Hematopoietic multipotent progenitor cell treated with erythropoietin and hydrocortisone succinate and interleukin-3 and kit ligand, for 8 days (in vitro differentiated cells): Measurements from ENCODE around the gene ALK.
"Not testable (repeated sequence)": the region's sequence is repeated elsewhere in the genome, so short reads cannot be mapped to it uniquely, and the experiment has no call there.

ENCODE experiments used
- DNase-seq: peaks from one replicate; pipeline ENCODE4 v3.0.0-alpha.2; 2015

Gene ALK

DNA sequence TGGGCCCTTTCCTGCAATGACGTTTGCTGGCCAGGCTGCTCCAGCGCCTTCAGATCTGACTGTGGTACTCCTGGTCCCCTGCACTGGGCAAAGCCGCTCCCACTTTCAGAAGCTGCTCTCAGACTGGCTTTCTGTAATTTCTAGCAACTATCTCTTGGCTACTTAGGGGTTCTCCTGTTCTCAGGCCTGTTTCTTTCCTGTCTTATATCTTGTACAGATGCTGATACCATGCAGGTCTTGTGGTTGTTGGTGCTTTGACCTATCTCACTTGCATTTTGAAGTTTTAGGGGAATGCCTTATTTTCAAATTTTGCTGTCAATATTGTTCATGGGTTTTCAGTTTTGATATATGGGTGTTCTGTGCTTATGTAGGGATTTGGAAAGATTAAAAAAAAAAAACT lies 660.4 kb downstream of the ALK start:
- DNase-seq, result no peak

- no peak for DNase-seq
Observed at GRCh38 chr2:29260142-29260772, 661.1 kb downstream of the ALK start.

DNA sequence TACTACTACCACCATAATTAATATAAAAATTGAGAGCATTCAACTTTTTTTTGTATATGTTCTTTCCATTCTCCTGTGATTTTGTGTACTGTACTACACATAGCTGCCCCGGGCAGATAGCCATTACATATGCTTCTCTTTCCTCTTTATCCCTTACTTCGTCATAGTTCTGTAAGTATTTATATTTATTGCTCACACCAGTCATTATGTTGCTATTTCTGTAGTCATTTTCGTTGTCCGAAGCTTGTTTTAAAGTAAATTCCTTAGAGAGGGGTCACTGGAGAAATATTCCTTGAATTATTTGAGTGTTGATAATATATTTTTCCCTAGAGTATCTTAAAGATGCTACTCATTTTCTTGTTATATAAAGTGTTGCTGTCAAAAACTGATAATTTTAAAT lies 662.2 kb downstream of the ALK start:
- no peak for DNase-seq

DNA sequence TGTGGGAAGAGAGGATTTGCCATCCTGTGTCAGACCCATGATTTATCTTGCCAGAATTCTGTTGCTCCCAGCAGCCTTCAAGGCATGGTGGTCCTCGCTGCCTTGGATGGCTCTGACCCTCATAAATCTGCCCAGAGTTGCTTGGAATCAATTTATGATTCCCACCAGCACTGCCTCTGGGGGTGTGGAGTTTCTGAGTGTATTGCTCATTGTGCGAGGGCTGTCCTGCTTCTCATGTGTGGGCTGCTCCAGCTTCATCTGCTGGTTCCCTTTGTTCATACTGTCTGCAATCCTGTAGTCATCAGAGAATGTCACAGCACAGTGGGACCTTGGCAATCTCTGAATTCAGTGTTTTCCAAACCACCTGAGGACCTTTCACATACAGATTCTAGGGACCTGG lies 666.4 kb downstream of the ALK start:
- DNase-seq, result no peak

DNA sequence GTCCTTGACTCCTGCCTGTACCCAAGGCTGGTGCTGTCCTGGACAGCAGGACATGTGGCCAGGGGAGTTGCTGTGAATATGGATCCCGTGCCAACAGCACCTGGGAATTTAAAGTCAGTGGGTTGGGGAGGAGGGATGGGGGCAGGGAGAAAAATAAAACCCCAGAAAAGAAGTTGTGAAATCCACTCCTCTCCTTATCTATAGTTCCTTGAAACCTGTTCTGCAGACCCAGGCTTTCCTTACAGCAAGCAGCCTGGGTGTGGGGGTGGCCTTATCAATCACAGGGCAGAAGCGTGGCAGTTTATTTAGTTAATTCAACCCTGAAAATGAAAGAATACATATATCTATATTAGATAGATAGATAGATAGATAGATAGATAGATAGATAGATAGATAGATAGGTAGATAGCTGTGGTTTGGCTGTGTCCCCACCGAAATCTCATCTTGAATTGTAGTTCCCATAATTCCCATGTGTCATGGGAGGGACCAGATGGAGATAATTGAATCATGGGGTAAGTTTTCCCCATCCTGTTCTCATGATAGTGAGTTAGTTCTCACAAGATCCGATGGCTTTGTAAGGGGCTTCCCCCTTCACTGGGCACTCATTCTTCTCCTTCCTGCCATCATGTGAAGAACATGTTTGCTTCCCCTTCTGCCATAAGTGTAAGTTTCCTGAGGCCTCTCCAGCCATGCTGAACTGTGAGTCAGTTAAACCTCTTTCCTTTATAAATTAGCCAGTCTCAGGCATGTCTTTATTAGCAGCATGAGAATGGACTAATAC lies 667.7 kb downstream of the ALK start:
- not testable (repeated sequence) for DNase-seq

DNA sequence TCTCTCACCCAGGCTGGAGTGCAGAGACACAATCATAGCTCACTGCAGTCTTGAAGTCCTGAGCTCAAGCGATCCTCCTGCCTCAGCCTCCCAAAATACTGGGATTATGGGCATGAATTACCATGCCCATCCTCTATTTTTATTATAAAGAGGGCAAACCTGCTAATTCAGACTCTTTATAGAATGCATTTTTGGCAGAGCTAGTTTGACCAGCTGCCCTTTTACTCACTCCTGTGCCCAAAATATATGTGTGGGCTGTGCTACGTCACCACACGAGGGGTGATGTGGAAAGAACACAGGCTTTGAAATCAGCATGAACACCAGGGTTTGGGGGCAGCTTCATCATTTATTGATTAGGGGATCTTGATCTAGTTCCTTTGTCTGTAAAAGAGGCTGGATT lies 668.4 kb downstream of the ALK start:
- DNase-seq, result no peak

- no peak for DNase-seq
Observed at GRCh38 chr2:29251406-29251805, 670.0 kb downstream of the ALK start.

DNA sequence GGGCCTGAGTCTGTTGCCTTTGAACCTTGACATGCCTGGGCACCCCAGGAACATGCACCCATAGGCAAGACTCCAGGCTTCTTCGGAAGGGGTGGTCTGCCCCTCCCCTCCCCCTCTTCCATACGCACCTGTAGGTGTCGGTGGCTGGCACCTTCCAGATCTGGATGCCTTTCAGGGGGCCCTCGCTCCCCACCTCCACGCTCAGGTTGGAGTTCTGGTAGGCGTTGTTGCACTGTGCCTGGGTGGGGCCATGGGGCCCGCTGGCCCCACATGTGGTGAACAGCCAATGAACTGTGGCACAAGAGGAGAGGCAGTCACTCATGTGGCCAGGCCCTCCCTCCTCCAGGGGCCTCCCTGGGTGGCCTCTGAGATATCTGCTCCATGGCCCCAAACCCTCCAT lies 670.4 kb downstream of the ALK start:
- DNase-seq, result no peak

GRCh38 chr2:29249666-29250253 lies 671.6 kb downstream of the ALK start:
- no peak for DNase-seq

- no peak for DNase-seq
Observed at GRCh38 chr2:29247336-29247914, 674.0 kb downstream of the ALK start.

GRCh38 chr2:29246383-29247300 lies 674.7 kb downstream of the ALK start:
- no peak for DNase-seq

DNA sequence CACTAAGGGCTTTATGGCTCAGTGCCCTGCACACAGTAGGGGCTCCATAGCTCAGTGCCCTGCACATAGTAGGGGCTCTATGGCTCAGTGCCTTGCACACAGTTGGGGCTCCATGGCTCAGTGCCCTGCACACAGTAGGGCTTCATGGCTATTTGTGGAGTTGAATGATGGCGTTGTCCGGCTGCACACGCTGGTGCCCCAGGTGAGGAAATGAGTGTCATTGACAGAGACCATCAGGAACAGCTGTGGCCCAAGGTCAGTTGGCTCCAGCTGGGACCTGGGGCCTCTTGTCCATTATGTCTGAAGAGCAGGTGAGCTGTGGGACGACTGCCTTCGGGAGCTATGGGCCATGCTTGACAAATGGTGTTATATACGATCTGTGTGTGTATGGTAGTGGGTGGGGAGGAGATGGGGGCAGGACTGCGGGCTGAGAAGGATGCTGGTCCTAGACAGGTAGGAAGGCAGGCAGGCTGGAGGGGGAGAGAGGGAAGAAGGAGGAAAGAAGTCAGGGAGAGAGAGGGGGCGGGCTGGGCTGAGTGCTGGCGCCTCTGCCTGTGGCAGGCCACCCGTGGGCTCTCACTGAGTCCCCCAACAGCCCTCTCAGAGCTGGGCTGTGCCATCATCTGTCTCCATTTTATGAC lies 675.5 kb downstream of the ALK start:
- DNase-seq, result no peak

GRCh38 chr2:29245035-29245741 lies 676.2 kb downstream of the ALK start:
- DNase-seq, result not testable (repeated sequence)

DNA sequence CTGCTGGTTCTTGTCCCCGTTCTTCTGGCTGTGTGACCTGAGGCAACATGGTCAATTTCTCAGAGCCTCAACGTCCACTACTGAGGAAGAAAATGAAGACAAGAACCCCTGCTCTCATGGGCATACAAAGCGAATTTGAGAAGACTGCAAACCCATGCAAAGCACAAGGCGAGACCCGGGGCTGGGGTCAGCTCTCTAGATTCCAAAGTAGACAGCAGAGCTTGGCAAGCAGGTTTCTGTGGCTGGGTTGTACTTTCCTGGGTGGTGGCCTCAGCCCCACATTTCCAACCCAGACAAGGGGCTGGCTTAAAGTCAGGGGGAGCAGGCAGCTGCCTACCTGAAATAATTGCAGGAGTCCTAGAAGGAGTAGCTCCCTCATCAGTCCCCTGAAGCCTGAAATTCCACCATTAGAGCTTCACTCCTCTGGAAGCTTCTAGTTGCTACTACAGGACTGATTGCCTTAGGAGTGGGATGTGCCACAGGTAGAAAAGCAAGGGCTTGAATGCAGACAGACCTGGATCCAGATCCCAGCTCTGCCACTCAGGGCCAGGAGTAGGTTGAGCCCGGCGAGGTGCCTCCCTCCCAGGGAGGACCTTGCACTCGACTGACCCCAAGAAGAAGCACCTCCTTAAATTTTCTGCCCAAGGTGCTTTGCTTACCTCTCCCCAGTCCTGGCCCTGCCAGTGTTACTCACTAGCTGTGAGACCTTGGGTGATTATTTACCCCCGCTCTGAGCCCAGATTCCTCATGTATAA lies 678.6 kb downstream of the ALK start:
- no peak for DNase-seq

GRCh38 chr2:29241955-29242565 lies 679.3 kb downstream of the ALK start:
- no peak for DNase-seq

- DNase-seq, result no peak
Observed at GRCh38 chr2:29241341-29241740, 680.0 kb downstream of the ALK start.

GRCh38 chr2:29240601-29241000 lies 680.8 kb downstream of the ALK start:
- DNase-seq, result no peak

- no peak for DNase-seq
Observed at GRCh38 chr2:29239209-29239960, 682.0 kb downstream of the ALK start.

DNA sequence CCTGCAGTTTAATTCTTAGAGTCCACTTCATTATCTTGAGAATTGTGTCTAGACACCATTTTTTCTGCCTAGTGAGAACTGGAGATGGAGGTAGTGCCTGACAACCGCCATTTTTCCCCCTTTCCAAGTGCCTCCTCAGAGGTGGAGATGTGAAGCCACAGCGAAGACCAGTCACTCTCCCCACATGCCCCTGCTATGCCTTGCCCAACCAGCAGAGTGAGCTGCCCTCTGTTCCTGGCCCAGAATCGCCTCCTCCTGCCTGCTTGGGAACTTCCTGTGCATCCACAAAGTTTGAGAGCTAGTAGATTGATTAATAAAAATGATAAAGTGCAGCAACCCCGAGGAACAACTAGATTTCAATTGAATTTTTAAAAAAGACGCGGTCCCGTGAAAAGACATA lies 682.9 kb downstream of the ALK start:
- DNase-seq, result peak; percentile 17

- no peak for DNase-seq
Observed at GRCh38 chr2:29236074-29236473, 685.3 kb downstream of the ALK start.
